NCI-H748 treated with DMSO at 0.1 percent for 48 hours (cell line): Measurements from ENCODE around the gene MRC2.

Experiments
- DNase-seq: peaks from one replicate; lab custom pipeline; 2025; lab: John Stamatoyannopoulos, UW

Gene MRC2

DNA sequence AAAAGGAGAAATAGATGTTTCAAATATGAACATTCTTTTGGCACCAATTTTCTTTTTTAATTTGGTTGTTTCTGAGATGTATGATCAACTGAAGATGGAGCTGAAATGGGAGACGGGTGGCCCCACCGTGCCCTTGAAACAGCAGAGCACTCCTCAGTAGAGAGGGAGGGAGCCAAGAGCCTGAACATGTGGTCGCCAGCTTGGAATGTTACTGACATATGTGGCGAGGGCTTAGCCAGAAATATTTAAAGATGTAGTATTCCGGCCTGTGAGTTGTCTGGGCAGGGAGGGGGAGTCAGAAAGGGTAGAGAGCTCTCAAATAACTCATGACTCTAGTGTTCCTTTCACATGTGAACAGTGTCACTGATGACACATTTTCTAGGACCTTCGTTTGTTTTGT lies 13.3 kb upstream of the MRC2 start:
- no peak for DNase-seq

DNA sequence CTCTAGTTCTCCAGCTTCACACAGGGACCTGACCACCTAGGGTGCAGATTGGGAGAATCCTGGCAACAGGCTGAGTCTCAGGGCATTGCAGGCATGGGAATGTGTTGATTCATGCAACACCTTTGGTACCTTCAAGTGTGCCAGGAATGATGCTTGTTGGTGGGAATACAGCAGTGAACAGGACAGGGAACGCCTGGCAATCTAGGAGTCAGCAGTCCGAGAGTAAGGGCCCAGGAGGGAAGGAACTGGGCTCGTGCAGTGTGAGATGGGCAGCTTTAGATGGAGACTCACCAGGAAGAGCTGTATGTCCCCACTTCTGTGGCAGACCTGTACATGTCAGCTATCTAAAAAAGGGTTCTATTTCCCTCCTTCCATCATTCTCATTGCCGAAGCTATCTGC lies 12.0 kb upstream of the MRC2 start:
- DNase-seq, result no peak

DNA sequence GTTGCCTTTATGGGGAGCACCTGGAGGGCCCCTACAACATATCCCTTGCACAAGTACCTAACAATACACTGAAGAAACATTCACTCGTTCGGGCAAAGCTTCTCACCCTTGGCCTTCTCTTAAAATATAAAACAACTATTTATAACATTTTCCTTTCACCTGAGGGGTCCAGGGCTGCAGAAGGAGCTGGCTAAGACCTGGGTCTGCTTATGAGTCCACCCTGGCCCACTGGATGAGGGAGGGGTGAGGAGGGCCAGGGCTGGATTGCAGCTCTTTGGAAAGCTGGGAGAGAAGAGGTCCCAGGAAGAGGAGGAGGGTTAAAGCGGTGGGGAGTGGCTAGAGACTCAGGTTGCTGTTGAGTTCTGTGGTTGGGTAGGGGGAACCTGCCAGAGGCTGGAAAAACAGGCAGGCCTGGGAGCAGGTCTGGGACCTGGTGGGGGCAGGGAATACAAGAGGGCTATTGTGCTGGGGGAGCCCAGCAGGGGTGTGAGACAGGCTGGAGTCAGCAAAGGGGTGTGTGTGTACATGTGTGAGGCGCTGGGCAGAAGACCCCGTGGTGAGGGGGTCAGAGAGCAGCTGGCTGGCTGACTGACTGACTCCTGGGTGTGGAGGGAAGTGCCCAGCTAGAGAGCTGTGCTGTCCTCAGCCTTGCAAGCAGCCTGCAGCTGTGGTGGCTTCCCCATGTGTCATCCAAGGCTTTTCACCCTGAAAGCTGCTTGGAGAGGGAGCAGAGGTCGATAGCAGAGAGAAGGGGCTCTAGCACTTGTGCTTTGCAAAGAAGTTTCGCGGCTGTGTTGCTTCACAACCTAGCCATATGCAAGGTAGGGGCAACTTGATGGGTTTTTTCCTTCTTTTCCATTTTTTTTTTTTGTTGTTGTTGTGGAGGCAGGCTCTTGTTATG lies 10.2 kb upstream of the MRC2 start:
- no peak for DNase-seq

DNA sequence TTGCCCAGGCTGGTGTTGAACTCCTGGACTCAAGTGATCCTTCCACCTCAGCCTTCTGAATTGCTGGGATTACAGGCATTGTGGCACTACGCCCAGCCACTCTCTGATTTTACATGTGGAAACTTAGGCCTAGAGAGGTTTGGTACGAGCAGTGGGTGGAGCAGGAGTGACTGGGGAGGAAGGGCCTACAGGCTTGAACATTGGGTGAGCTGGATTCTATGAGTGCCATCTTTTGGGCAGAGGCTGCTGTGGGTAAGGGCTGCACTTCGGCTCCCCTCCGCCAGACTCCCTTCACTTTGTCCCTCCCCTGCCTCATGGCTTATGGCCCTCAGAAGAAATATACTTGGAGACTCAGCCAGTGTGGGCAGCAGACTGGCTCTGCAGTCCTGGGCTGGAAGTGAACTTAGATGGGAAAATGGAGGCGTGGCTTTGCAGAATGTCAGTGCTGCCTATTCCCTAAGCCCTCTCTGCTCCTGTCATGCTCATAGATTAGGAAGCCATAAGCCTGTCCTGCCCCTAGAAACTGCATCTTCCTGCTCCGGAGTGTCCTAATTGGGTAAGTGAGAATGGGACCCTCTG lies 9.5 kb upstream of the MRC2 start:
- DNase-seq, result no peak

DNA sequence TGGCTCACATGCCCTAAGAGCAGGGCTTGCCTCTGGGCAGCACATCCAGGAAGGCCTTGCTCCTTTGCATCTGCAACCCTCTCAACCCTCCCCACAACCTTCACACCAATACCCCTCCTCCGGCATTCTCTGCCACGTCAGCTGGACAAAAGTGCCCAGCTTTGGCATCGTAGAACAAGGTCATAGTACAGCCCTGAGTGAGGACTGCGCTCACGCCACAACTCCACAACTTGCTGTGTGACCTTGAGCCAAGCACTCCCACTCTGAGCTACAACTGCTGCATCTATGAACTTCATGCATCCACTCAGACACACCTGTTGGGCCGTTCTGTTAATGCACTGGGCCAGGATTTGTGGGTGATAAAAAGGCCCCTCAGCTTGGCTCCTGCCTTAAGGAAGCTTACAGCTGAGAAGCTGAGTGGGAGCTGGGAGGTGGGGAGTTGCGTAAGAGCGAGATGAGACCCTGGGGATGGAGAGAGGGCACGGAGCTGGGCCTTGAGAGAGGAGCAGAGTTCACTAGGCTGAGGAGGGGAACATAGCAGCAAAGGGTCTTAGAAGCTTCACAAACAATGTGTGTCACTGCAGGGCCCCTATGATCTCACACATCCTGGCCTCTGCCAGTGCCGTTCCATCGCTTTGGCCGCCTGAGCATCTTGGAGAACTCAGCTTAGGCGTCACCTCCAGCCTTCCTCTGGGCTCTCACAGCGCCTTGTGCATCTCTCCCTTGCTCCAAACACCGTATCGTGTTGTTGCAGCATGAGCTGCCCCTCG lies 8.6 kb upstream of the MRC2 start:
- no peak for DNase-seq

DNA sequence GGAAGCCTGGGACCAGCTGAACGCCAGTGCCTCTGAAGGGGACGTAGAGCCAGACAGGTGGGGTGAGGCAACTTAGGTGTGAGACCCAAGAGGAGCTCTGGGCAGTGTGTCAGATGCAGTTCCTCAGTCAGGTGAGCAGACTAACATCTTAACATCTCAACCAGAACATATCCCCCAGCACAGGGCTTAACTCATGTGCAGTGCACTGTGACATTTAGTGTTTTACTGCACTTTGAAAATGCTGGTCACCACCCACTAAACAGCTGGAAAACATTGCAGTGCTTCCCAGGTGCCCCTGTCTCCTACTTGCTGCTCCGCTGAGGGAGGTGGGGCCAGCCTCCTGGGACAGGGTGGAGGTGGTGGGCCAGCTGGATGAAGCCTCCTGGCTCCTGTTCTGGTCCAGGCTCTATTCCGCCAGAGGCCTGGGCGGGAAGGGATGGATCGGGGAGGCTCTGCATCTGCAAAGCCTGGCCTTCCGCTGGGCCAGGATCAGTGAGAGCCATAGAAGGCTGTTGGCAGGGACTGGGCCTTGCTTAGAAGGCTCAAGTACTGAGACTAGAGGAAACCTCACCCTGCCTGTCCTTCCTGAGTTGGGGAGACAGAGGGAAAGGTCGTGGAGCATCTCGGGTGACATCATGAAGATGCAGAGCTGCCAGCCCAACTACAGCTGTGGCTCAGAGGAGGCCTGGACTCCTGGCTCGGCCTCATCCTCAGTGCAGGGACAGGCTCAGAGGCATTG lies 7.9 kb upstream of the MRC2 start:
- no peak for DNase-seq

DNA sequence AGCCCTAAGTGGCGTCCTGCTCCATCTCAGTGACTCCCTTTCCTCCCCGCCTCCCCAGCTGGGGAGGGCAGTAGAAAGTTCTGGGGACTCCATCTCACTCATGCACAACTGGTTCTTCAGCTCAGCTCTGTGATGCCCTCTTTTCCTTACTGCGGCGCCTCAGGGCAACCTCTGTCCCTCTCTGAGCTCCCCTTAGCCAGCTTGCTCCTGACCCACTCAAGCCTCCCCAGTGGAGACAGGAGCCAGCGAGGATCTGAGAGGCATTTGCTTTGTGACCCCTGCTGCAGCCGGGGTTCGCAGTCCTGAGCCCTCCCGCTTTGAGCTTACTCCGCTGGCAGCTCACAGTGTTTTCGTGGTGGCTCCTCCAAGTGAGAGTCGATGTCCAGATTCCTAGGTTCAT lies 6.2 kb upstream of the MRC2 start:
- no peak for DNase-seq

DNA sequence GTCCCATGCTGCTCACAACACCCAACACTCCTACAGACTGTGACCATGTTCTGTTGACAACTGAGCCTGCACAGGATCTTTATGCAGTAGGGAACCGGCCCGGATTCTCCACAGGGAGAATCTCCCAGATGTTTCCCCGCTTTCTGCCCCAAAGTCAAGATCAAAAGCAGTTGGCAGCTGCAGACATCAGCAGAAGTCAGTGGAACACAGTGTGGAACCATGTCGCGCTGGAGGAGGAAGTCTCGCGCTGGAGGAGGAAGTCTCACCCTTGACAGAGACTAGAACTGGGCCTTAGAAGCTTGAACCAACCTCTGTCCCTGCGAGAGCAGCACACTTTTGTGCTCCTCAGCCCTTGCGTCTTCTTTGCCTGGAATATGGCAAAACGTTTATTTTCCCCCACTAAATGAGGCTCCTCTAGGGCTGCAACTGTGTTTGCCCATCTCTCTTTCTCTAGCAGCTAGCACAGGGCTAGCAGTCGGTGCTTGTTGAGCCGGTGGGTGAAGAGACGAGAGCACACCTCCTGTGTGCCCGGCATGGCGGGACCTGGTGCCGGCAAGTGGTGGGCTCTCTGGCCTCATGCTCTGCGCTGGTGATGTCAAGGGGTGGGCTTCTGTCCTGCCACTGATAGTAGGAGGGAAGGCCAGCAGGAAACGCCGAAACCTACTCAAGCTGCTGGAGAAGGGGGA lies 2.1 kb upstream of the MRC2 start:
- no peak for DNase-seq

DNA sequence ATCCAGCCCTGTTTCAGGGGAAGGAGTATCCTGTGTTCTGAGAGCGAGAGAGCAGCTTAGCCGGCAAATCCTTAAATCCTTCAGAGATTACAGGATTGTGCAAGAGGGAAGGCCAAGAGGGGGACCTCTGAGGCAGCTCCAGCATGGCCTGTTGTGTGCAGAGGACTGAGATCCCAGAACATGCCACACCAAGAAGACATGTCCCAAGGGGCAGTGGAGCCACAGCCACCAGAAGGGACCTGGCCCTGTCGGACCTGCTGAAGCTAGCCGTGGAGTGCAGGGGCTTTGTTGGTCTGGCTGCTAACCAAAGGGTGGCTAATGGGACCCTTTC lies 1.6 kb upstream of the MRC2 start:
- no peak for DNase-seq

DNA sequence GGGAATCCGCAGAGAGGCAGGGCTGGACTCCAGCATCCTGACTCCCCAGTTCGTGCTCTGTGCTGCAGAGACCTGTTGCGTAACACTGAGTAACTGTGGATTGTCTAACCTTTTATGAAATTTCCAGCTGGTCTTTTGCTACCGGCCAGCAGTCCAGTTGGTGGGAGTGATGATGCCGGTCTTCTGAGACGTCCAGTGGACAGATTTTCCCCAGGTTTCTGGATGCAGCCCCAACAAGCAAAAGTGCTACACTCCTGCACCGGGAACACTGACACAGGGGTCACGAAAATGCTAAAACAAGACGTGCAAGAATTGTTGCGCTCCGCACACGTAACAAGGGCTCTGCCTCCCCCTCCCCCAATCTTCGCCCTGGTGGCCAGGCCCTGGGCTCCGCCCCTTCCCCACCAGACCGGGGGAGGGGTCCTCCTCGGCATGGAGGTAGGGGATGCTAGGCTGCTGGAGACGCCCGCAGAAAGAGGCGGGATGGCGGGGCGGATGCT lies 701 bp upstream of the MRC2 start:
- no peak for DNase-seq

DNA sequence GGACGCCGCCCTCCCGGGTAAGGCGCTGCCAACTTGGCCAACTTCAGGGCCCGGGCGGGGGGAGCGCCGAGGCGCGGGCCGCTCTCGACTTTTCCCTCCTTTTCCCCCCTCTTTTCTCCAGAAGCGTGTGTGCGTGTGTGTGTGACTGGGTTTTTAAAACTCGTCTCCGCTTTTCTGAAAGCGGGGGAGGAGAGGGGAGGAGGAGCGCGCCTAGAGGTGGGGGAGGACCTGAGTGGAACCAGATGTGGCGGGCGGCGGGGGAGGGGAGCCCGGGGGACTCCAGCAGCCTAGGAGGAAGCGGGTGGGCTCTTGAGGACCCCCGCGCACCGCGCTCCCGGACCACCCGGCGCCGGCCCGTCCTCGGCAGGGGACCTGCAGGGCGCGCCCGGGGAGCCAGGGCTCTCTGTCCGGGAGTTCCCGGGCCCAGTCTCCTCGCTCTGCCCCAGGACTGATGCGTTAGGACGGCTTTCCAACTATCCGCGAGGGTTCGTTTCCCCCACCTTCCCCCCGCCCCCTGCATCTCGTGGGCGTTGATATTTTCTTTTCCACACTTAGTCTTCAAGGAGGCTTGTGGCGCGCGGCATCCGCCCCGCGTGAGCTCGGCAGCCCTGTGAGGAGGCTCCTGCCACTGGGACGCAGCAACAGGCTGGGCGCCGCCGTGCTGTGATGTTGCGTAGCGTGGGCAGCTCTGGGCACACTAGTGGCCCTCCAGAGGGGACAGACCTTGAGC lies 599 bp downstream of the MRC2 start:
- DNase-seq, result no peak

DNA sequence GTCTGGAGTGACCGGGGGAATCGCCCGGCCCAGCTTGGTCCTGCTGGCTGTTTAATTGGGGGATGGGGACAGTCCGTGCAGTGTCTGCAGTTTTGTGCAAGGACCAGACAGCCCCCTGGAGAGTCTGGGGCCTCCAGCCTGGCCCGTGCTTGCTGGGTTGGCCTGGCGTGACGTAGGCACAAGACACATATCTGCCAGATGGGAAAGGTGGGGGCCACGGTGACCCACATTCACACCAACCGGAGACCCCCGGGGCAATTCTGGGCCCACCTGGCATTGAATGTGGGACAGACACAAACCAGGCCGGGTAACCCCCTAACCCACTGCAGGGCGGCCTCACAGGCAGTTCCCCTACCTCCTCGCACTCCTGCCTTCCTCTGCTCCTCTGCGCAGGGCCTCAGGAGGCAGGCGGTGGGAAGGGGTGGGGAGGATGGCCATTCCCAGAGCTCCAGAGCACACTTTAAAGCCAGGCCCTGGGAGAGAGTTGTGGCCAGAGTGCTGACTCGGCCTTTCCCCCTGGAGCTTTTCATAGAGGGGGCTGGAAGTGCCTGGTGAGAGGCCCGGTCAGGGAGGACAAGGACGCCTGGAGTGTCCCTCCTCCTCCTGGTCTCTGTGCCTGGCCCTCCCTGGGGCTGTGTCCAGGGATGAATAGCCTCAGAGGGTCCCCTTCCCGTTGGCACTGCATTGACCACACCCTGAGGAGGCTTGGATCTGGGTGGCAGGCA lies 1.5 kb downstream of the MRC2 start:
- no peak for DNase-seq

DNA sequence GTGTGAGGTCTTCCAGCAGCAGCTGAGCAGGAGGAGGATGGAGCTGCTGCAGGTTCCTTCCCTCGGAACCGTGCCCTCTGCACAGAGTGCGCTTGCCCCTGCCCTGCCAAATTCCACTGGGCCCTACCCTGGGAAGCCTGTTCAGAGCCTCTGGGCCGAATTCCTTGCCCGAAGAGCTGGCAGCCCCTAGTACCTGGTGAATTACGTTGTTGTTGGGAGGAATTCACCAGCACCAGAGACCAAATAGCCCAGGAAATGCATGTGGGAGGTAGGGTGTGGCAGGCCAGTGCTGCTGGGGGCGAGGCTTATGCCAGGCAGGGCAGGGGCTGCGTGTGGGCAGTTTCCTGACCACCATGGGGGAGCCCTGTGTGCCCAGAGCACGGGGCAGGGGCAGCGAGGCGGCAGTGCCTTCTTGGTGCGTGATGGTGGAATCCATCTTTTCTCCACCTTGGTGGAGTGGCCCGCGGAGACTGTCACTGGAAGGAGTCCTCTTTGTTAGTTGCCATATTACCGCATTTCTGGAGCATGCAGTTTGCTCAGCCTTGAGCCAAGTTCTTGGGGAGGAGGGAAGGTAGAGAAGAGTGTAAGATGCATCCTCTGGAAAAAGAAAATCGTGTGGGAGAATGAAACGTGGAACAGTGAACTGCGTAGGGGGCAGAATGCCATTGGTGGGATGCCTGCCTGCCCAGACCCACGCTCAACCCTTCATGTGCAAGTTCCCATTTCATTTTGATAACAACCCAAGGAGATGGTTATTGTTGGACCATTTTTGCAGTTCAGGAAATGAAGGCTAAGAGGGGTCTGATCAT lies 2.3 kb downstream of the MRC2 start:
- no peak for DNase-seq

DNA sequence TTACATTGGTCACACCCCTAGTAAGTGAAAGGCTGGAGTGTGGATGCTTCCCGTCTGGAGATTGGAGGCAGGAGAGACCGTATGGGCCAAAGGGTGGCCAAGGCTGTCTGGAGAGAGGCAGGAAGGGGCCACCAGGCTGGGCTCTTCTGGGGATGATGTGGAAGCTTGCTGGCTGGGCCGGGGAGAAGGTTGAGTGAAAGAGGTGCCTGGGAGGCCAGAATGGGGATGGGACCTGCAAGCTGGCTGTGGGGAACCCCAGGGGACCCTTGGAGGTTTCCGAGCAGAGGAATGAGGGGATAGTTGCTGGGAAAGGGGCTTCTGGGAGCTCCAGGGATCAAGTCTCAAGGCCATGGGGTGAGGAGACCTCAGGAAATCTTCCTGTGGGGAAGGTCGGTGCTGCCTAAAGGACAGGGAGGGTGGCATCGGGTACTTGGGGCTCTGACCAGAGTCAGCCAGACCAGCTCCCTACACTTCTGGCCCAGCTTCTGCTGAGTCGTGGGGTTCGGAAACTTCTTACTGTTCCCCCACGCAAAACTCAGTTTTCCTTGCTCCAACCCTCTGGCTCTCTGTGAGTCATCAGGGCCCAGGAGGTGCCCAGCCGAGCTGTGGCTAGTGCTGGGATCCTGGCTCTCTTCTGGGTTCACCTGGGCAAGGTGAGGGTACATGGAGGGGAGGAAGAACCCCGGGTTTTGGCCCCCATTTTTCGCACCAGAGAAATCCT lies 3.1 kb downstream of the MRC2 start:
- no peak for DNase-seq

DNA sequence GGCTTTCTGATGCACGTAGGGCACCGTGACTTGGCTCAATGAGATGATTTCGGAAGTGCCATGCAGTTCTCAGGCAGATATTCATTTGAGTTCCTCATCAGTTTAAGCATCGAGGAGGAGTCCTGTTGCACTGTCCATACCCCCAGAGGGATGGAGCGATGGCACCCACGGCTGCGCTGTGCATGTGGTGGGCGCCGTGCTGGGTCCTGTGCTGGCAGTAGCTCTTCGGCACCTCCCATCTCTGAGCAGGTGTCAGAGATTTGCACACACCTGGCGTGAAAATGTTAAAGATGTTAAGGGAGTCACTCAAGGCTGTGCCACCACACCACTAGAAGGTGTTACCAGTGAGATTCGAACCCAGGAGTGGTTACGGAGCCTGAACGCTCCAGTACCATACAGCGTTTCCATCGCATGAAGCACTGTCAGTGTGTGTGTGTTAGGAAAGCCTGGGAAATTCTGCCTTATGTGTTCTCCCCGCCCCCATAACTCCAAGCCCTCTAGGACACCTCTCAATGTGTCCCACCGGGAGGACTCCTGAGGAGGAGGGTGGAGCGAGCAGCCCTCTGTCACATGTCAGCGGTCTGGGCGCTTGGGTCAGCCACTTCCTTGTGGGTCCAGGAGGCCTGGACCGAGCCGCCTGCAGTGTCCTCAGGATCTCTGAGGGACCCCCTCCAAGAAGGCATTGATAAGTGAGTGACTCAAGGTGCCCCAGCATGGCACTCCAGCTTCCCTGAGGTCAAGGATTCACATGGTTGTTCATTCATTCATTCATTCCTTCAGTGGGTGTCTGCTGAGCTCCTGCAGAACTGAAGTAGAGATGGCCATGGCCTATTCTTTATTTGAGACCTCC lies 3.8 kb downstream of the MRC2 start:
- DNase-seq, result no peak

DNA sequence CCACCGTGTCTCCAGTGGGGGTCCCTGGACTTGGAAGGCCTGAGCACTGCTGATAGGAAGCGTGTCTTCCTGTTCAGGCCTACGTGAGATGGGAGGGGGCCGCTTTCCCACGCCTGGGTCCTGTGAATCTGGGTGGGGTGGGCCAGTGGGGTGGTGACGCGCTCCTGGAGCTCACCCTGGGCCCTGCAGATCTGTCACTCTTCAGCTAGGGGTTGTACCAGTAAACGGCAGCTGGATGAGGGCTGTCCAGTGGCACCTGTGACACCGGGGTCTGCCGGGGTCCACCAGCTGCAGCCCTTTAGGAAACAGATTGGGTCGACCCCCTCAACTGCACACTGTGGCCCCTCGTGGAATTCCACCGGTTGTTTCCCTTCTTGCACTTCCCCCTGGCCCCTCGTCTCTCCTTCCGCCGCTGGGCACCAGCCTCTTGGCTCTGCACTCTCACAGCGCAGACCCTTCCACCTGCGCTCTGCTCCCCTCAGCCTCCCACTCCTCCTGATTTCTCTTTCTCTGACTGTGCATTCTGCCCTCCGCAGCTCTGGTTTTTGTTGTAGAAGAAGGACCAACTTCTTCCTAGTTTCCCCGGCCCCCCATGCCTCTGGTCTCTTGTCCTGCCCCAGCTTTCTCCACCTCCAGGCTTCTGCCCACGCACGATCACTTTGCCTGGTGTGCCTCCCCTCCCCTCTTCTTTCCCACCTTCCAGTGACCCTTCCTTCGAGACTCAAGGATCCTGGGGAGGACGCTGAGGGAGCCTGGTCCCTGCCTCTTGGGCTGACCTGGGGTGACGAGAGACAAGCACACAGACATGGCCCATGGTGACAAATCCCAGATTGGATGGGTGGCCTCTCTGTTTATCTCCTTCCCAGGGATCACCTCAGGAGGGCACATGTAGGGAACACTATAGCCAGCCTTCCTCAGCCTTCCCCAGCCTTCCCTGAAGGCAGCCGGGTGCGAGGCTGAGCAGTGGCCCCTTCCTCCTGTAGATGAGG lies 4.8 kb downstream of the MRC2 start:
- no peak for DNase-seq

DNA sequence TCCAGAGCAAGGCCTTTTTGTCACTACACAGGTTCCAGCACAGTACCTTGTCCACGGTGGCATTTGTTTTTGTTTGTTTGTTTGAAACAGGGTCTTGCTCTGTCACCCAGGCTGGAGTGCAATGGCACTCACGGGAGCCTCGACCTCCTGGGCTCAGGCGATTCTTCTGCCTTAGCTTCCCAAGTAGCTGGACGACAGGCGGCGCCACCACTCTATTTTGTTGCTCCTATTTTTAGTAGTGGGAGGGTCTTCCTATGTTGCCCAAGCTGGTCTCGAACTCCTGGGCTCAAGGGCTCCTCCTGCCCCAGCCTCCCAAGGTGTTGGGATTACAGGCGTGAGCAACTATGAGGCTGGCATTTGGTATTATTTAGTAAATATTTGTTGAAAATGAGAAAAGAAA lies 10.3 kb downstream of the MRC2 start:
- no peak for DNase-seq
